Endometrial microvascular endothelial cells (primary cell): ENCODE measurements around the gene NCEH1. TPM values are rescaled to one million over a fixed set of nuclear protein-coding genes. Genes with fewer than 3 reads are reported as not detected.
"Not testable (repeated sequence)": the region's sequence is repeated elsewhere in the genome, so short reads cannot be mapped to it uniquely, and the experiment has no call there.

Source experiments
- in situ Hi-C: cut with HindIII; loops from 2 replicates; pipeline ENCODE4 v1.10.0; 2017; ENCODE audit warnings: low sequenced_read_pairs, low pct_unique_long_range_greater_than_20kb; ENCODE audit errors: inconsistent ontology term
- total RNA-seq: library from RNA; depleted of rRNA; stranded (reverse); fragments of >200 nt; gene quantifications from one replicate; pipeline ENCODE4 v1.2.3, GENCODE V29; 2015; ENCODE audit errors: inconsistent ontology term

Gene NCEH1
- total RNA-seq, 1 donor from 2014 or later = 45.5 TPM

DNA sequence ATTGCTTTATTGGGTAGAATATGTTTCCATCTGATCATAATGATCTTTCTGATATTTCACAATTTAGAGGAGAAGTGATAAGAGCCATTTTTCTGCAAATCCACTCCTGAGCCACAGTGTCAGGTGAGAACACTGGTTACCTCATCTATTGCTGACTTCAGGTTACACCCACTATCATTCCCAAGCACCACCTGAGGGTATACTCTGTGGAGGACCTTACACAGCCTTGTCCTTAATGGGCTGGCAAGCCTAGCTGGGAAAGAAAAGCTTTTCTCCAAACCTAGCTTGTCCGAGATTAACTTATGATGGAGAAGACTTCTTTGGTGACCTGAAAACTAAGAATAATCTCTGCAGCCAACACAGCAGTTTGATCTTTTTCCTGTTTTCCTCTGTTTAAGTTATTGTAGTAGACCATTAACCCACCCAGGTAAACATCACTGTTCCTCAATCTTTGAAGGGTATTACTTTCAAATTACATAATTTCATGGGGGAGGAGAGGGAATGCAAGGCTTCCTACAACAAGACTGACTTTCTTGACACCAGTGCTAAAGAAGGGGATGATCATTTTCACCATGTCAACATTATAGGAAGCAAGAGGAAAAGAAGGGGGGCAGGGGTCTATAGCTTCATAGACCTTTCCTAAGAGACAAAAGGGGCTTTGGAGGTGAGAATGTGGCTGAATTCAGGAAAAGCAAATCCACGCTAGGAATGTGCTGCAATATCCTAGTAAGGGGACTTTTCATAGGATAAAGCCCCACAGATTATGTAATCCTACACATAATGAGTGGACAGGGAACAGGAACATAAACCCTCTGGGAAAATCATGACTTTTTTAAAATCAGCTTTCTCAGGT is 1.7 kb downstream of the NCEH1 start:
- in situ Hi-C loops = no loop called here

DNA sequence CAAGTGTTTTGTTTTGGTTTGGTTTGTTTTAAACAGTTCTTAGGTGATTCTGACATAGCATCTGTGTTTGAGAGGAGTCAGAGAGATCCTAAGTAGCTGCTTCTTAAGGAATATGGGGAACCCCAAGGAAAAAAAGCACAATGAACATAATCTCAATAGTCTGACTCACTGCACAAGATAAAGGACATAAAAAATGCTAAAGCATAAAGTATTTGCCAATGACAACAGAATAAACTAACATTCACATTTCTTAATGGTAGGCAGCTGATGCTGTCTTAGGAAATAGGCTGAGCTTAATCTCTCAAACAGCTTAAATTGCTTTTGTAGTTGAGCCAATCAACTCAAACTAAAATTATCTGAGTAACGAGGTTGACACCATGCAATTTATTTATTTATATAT is 2.9 kb downstream of the NCEH1 start:
- in situ Hi-C loops = no loop called here

DNA sequence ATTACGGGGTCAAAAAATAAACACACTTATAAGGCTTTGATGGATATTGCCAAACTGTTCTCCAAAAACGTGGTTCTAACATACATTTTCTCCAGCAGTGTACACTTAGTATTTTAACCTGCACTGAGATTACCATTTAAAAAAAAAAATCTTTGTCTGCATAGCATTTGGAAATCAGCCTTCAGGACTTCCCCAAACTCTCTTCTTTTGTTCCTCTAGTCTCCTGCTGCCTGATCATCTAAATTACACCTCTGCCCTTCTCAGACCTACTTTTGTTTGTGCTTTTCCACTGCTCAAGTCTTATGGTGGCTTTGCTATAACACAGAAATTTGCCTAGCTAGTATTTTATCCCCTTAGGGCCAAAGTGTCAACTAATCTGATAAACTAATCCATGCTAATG is 3.8 kb downstream of the NCEH1 start:
- in situ Hi-C loops = no loop called here

DNA sequence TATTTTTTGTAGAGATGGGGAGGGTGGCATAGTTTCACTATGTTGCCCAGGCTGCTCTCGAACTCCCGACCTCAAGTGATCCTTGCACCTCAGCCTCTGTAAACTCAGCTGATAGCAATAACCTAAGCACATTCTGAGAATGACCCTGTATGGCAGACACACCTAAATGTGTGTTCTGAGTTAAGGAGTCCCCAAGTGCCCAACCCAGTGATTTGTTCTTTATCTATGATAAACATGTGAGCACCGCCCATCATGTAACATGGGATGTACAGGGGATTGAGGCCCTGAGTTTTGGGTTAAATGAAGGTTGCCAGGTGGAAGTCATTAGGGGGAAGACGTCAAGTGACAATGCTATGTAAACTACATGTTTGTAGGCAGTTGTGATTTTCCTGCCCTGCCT is 5.7 kb downstream of the NCEH1 start:
- in situ Hi-C loops = no loop called here

DNA sequence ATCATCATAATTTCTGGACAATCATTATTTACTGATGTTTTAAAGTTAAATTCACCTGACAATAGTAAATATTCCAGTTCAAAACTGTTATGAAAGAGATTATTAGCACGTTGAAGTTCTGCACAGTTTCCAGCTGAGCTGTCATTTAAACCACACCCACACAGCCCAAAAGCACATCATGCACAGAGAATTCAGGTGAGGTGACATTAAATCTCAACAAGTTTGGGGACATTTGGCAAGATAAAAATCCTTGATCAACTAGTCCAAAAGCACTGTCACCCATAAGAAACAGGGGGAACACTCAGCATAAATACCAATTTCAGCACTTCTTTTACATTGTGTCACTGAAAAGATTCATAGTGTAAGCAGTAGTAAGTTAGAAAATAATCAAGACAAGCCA is 6.9 kb downstream of the NCEH1 start:
- in situ Hi-C loops = no loop called here

DNA sequence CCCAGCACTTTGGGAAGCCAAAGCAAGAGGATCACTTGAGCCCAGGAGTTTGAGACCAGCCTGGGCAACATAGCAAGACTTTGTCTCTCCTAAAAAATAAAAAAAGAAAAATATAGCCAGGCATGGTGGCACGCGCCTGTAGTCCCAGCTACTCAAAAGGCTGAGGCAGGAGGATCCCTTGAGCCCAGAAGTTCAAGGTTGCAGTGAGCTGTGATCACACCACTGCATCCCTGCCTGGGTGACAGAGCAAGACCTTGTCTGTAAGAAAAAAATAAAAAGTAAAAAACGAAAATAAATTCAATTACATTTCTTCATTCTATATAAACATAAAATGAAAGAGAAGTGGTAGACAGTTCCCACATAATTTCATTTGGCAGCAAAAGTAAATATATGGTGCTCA is 8.1 kb downstream of the NCEH1 start:
- in situ Hi-C loops = not testable (repeated sequence)

DNA sequence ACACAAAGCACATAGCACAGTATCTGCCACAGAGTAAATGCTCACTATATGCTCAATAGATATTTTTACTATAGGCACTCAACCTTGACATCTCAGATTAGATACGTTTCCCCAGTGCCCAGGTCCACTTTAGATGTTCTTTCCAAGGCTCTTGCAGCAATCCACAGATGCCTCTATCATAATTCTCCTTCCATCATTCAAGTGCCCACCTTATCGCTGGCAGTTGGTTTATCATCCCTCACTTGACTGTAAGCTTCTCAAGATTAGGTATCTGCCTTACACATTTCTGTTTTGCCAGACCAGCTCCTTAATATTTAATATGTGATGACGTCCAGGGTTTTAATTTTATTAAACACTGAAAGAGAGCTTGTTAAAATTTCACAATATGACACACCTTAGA is 8.6 kb downstream of the NCEH1 start:
- in situ Hi-C loops = no loop called here

DNA sequence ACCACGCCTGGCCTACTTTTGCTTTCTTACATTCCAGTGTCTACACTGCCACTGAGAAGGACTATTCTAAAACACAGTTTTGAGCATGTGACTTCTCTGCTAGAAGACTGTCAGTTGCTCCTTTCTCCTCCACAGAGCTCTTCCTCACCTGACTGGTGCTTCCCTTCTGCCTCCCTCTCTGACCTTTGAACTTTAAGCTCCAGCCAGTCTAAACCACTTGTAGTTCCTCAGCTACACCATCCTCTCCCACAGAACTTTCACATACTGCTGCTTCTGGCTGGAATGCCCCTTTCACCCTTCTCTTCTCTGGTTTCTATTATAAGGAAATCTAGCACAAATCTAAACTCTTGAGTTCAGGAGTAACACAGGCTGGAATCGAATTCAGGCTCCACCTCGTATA is 9.1 kb downstream of the NCEH1 start:
- in situ Hi-C loops = no loop called here

DNA sequence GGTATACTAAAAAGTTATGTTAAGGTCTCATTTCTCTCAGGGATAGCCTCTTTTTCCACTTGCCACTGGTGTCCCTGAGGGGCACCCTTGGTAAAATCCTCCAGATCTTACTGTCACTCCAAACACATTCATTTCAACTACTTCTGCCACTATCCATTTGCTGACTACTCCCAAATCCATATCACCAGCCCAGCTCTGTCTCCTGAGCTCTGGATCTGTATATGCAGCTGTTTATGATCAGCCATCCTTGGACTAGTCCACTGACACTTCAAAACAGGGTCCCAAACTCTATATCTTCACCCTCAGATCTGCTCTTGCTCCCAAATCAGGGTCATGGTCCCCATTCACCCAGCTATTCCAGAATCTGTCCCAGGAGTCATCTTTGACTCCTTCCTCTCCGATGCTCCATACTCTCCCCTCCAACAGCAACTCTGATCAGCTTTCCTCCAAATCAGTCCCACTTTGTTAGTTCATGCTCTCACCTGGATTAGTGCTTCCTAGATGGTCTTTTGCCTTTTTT is 9.9 kb downstream of the NCEH1 start:
- in situ Hi-C loops = no loop called here

DNA sequence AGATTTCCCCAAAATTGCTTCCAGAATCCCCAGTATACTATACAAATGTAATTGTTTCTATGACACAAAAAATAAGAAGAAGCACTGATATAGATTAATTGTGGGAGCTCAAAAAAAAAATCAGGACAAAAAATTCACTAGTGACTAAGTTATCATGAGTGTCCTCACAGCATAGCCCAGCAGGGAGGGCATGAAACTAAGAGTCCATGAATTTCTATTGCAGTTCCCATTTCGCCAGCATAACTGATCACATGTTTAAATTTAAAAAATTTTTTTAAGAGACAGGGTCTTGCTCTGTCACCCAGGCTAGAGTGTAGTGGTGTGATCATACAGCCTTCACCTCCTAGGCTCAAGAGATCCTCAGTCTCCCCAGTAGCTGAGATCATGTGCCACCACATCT is 10.6 kb downstream of the NCEH1 start:
- in situ Hi-C loops = no loop called here

DNA sequence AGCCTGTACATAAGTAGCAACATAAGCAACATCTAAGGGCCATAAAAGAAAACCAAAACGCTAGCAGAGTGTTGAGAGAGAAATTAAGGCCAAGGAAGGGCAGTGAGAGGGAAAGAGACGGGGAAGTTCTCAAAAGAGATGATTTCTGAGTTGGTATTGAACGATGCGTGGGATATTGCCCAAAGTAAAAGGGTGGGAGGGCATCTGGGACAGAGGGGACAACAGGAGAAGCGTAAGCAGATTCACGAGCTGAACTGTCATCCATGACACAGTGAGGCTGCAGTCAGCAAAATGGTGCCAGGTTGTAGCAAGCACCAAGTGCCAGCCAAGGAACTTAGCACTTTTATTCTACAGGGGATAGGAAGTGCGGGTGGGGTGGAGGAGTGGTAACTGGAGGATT is 11.8 kb downstream of the NCEH1 start:
- in situ Hi-C loops = no loop called here

DNA sequence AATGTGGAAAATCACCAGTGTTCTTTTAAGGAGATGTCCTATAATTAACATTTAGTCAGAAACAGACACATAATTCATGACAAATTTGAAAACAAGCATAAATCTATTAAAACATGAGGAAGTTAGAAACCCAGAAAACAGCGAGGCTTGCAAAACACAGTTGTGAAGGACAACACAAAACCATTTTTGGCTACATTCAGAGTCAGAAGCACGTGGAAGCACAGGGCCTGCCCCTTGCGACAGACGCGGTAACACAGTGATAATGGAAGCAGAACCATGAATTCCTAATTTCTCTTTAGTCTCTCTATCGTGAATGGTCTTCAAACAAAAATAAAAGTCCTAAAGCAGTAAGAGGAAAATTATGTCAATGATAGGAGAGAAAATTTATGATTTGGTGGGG is 12.2 kb downstream of the NCEH1 start:
- in situ Hi-C loops = no loop called here

DNA sequence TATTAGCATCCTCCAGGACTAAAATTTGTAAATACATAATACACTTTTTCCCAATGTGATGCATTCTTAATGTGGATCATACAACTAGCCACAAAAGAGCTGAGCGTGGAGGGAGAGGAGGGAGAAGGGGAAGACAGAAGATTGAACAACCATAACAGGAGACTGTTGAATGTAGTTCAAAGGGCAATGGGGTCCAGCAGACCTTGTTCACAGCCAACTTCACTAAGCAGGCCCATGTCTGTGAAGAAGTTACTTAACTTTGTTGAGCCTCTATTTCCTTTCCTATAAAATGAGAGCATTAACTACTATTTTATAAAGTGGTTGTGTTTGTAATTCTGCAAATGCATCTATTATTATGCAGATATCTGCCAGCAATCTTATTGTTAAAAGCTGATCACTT is 13.3 kb downstream of the NCEH1 start:
- in situ Hi-C loops = no loop called here

DNA sequence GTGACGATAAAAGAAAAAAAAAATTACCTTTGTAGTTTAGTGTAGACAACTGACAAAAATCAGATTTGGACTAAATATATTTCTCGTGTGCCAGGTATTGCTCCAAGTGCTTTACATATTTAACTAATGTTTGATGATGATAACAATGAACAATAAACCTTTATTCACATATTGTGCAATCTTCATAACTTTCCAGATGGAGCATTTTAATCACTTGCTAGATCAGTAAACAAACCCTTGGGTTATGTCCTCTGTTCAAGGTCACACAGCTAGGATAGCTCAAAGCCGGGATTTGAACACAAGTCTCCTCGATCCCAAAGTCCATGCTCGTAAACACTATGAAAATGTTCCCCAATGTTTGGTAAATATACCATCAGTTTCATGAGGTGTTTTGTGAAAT is 14.5 kb downstream of the NCEH1 start:
- in situ Hi-C loops = no loop called here

DNA sequence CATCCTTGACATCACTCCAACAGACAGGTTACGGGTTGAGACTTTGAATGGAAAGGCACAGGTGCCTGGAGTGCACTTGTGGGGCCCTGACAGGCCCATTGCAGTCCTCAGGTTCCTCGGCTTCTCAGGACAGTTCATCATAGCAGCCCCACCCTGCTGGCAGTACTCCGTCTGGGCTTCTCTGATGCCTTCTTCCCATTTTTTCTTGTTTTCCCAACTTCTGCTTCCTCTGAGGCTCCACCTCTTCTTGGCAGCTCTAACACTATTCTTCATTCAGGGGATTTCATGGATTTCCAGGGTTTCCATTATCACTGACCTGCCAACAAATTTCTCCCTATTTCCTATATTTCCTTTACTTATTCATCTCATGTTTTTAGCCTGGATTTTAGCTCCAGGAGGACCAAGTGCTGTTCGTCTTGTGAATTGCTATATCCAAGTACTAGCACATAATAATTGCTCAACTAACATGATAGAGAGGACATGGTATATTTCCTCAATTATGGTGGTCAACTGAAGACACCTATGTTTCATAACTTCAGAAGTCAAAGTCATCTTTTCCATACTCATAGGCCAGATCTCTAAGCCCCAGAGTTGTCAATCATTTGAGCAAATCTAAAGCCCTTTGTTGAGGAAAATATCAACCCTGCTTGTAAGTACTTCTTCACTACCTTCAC is 16.2 kb downstream of the NCEH1 start:
- in situ Hi-C loops = no loop called here

DNA sequence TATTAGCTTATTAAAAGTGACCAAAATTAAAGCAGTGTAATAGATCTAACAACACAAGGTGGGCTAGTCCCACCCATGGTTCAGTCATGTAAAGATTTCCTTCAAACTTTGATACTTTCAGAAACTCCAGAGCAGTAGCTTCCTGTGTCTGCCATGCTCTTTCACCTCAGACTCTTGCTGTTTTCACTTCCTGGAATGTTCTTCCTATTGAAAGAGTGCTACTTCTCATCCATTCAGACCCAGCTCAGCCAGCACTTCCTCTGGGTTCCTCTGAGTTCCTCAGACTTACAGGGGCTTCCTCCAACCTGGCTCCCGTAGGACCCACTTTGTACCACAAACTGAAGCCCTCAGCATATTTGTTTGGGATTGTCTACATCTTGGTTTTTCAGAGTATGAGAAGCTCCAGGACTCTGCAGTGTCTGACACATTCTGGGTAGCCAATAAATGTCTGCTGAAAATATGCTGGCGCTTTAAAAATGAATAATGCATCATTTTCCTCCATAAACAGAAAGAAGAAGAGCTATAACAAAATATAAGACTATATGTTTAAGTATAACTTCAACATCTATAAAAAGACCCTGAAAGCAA is 18.0 kb downstream of the NCEH1 start:
- in situ Hi-C loops = no loop called here

DNA sequence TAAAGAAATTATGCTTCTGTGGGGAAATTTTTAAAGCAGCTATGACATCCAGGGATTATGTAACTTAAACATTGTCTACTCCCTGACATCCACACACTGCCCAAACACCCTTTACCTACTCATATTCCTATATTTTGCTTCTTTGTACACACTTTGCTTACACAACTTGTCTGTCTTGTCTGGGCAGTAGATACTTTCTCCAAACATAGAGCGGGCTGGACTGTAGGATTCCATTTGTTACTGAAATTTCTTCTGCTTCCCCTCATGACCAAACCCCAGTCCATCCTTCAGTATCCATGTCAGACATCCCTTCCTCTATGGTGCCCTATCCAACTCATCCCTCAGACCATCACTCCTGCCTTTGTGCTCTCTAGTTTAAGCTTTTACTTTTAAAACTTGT is 19.9 kb downstream of the NCEH1 start:
- in situ Hi-C loops = no loop called here

DNA sequence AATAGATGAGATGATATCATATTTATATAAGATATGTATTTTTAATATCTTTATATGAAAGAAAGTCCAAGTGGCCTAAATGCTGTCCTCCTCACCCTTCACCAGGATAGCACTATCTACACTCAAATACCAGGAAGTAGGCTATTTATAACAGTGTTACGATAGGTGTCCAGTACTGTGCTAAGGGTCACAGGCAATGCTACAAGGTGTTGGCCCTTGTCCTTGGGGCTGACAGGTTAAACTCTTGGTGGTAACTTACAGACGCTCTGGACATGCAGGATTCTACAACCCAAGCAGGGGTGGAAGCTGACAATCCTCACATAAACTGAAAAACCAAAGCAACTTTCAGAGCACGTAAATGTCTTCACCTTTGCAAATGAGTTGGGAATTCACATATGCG is 22.3 kb downstream of the NCEH1 start:
- in situ Hi-C loops = no loop called here

DNA sequence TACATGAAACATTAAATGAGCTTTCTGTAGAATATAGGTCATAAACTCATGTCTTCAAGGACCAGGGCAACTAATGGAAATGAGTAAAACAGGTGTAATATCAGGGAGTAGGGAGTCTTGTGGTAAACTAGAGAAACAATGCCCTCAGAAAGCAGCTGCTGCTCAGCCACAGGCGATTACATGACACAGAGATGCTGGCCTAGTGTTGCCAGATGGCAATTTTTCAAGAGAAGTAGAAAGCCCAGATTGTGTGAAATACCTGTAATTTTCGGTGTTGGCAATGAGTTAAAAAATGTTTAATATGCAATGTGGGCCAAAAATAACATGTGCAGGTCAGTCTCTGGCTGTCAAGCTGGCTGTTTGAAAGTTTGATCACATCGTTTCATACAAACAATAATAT is 23.4 kb downstream of the NCEH1 start:
- in situ Hi-C loops = no loop called here
